ENCODE data around the gene OVOL3. TPM values are rescaled to one million over a fixed set of nuclear protein-coding genes. Genes with fewer than 3 reads are reported as not detected.

The OVOL3 gene
- total RNA-seq, 2 experiments from 2014 or later, result not detected

GRCh38 chr19:36139473-36140303 is 28.7 kb downstream of the OVOL3 start, which contains the start of gene CAPNS1:
Gene CAPNS1, plus strand, starts transcription at chr19:36140066. Its CDS starts 946 bp downstream, at chr19:36141012.
- no peaks in the 10 kb centered on the region for H3K9me2 ChIP-seq (ENCODE audit: insufficient read depth, low read length)
- POLR2A ChIA-PET, result interaction anchor here (1.0 kb wide), 1 partner anchor 9 kb away, joined by 3 read pairs; no protein-coding TSS in a partner anchor
- H2AFZ ChIP-seq (ENCODE audit: low read length), result peak within 1 kb of the TSS; percentile 85
- H3K36me3 ChIP-seq (ENCODE audit: insufficient read depth, low read length), result peaks cover 23% of the 10 kb centered on the region
- H3K27ac ChIP-seq (ENCODE audit: low read depth, low read length, poor library complexity, severe bottlenecking), result peak within 1 kb of the TSS; percentile 81
- BruUV-seq (replicated peaks), result TSS peak; percentile 86
- H3K4me1 ChIP-seq (ENCODE audit: insufficient read depth, low read length, poor library complexity, severe bottlenecking), result peaks cover 9% of the 10 kb centered on the region
- H3K9me3 ChIP-seq (ENCODE audit: low read length), result no peaks in the 10 kb centered on the region
- TF ChIP-seq EZH2phosphoT487 (IDR thresholded peaks at IDR 0.05; ENCODE audit: borderline replicate concordance, low read depth, low read length) (no peak), CTCF (conservative IDR thresholded peaks at IDR 0.05; ENCODE audit: low read length) (0 out of 2 replicates have a peak, but pooled peaks have one; percentile 24)
- peak within 1 kb of the TSS; percentile 71 for H3K4me2 ChIP-seq (ENCODE audit: low read length)
- peaks cover 18% of the 10 kb centered on the region; the same call in 1 of the 2 replicates for H3K79me2 ChIP-seq (ENCODE audit: insufficient read depth, low read depth, low read length)
- H3K4me3 ChIP-seq (ENCODE audit: low read depth, low read length, poor library complexity, severe bottlenecking), result peak within 1 kb of the TSS; percentile 89
- intact Hi-C loops (cut with micrococcal nuclease; ENCODE audit: unreplicated experiment), result loop anchor here (1.0 to 2.0 kb wide), 2 partner anchors 11 to 75 kb away; partner anchors contain the start of genes ZNF146 and ZNF565
- no peaks in the 10 kb centered on the region for H4K20me1 ChIP-seq (ENCODE audit: insufficient read depth, low read length)
- CTCF ChIA-PET (ENCODE audit: unreplicated experiment), result no interaction called here
- DNase-seq (ENCODE audit: low spot score), result peak; percentile 98

- TF ChIP-seq CTCF (conservative IDR thresholded peaks at IDR 0.05; ENCODE audit: low read length) (no peak), EZH2phosphoT487 (IDR thresholded peaks at IDR 0.05; ENCODE audit: borderline replicate concordance, low read depth, low read length) (no peak)
- peaks cover 30% of the 10 kb centered on the region for H3K36me3 ChIP-seq (ENCODE audit: insufficient read depth, low read length)
- peaks cover 9% of the 10 kb centered on the region for H3K4me1 ChIP-seq (ENCODE audit: insufficient read depth, low read length, poor library complexity, severe bottlenecking)
- ChIA-PET CTCF (ENCODE audit: unreplicated experiment) (no interaction called here), POLR2A (interaction anchor here (1.0 kb wide), 1 partner anchor 10 kb away, joined by 3 read pairs; no protein-coding TSS in a partner anchor)
- H3K9me2 ChIP-seq (ENCODE audit: insufficient read depth, low read length), result no peaks in the 10 kb centered on the region
- peak overlapping the region; percentile 71 for H3K4me2 ChIP-seq (ENCODE audit: low read length)
- no peaks in the 10 kb centered on the region for H4K20me1 ChIP-seq (ENCODE audit: insufficient read depth, low read length)
- peaks cover 18% of the 10 kb centered on the region; the same call in 1 of the 2 replicates for H3K79me2 ChIP-seq (ENCODE audit: insufficient read depth, low read depth, low read length)
- H3K27ac ChIP-seq (ENCODE audit: low read depth, low read length, poor library complexity, severe bottlenecking), result peak overlapping the region; percentile 81
- peak overlapping the region; percentile 89 for H3K4me3 ChIP-seq (ENCODE audit: low read depth, low read length, poor library complexity, severe bottlenecking)
- H2AFZ ChIP-seq (ENCODE audit: low read length), result peak overlapping the region; percentile 36
- no peaks in the 10 kb centered on the region for H3K9me3 ChIP-seq (ENCODE audit: low read length)
- intact Hi-C loops (cut with micrococcal nuclease; ENCODE audit: unreplicated experiment), result loop anchor here (2.0 kb wide), 1 partner anchor 74 kb away; the partner anchor contains the start of genes ZNF146 and ZNF565
- peak; percentile 82 for DNase-seq (ENCODE audit: low spot score)
- BruUV-seq (replicated peaks), result TSS peak; percentile 78
These were observed 29.5 kb downstream of the OVOL3 start for GRCh38 chr19:36140304-36141038.

Data from OCI-LY7 (cell line).